K562 (cell line): Measurements from ENCODE around the gene ALCAM. TPM values are rescaled to one million over a fixed set of nuclear protein-coding genes. Genes with fewer than 3 reads are reported as not detected.

Experiments used
- ATAC-seq: fragments of 200-7000 bp; cut with Tn5 transposase; 3 replicates; pipeline ENCODE4 v1.9.1; 2020; ENCODE audit warnings: moderate library complexity
- BruUV-seq: library from RNA; stranded (reverse); fragments of 400-500 nt; replicated peaks from 2 replicates; lab custom pipeline; 2021; lab: Mats Ljungman, UMichigan
- CTCF ChIA-PET: fragments of 300-600 bp; formaldehyde crosslinking; extraction: SDS; loops from one replicate; lab custom pipeline; 2021; ENCODE audit warnings: low intra/inter-chr PET ratio; lab: Yijun Ruan, JAX
- POLR2A ChIA-PET: fragments of 300-600, 350-650 bp; sonication (Branson Sonifier 250); formaldehyde crosslinking; extraction: SDS; loops from one replicate; lab custom pipeline; 2021; ENCODE audit warnings: antibody characterized with exemption, inconsistent platforms; lab: Yijun Ruan, JAX
- DNase-seq, 4 experiments: peaks; one replicate each; pipeline versions ENCODE4 v3.0.0 to v3.0.0-alpha.2; 2011 to 2018; ENCODE audit warnings: low spot score in 3 of 4, mixed read lengths in 3 of 4; ENCODE audit errors: extremely low read depth in 1 of 4
- FAIRE-seq: peaks from 2 replicates; lab custom pipeline; 2011; peaks lifted over from hg19 to GRCh38; lab: Jason Lieb, UNC
- H2AFZ ChIP-seq: 2 replicates; pipeline ENCODE4 v1.6.0; 2011; ENCODE audit warnings: low read depth, low read length, control low read depth, inconsistent platforms
- H3K27ac ChIP-seq: fragments of 200-600 bp; 3 replicates; pipeline ENCODE4 v1.8.0; 2011; ENCODE audit warnings: low read depth, mild to moderate bottlenecking, control low read depth, inconsistent platforms, low read length, moderate library complexity, mixed read lengths; ENCODE audit errors: extremely low read depth
- H3K27me3 ChIP-seq, 2 experiments: fragments of 300-600 bp in 1 of 2; 2 replicates in 1 of 2; 3 replicates in 1 of 2; pipeline versions ENCODE4 v1.6.0 to v1.8.0; 2011; ENCODE audit warnings: inconsistent platforms in 2 of 2, low read length in 2 of 2, mild to moderate bottlenecking in 1 of 2, mixed read lengths in 1 of 2, moderate library complexity in 1 of 2; ENCODE audit not compliant: control insufficient read depth in 2 of 2, insufficient read depth in 2 of 2
- H3K36me3 ChIP-seq: fragments of 300-600 bp; 3 replicates; pipeline ENCODE4 v1.8.0; 2011; ENCODE audit warnings: mild to moderate bottlenecking, low read length, inconsistent platforms; ENCODE audit not compliant: control insufficient read depth, insufficient read depth
- H3K4me1 ChIP-seq, 2 experiments: fragments of 200-600 bp in 1 of 2; replicated peaks in 1 of 2; 2 replicates in 1 of 2; 3 replicates in 1 of 2; pipeline versions ENCODE4 v1.5.1 to v1.8.0; 2011; ENCODE audit warnings: inconsistent platforms in 2 of 2, low read length in 2 of 2, mild to moderate bottlenecking in 1 of 2, mixed read lengths in 1 of 2, moderate library complexity in 1 of 2; ENCODE audit not compliant: control insufficient read depth in 2 of 2, insufficient read depth in 2 of 2
- H3K4me2 ChIP-seq: 2 replicates; pipeline ENCODE4 v1.6.1; 2011; ENCODE audit warnings: low read length, control low read depth, inconsistent platforms, mixed read lengths; ENCODE audit not compliant: insufficient read depth
- H3K4me3 ChIP-seq: fragments of 200-600 bp; sonication (generic), shearing (Covaris generic); 2 replicates; pipeline ENCODE4 v1.5.1; 2016; ENCODE audit warnings: control low read depth, inconsistent platforms
- H3K79me2 ChIP-seq: fragments of 200-600 bp; 3 replicates; pipeline ENCODE4 v1.8.0; 2011; ENCODE audit warnings: low read length, inconsistent platforms; ENCODE audit not compliant: control insufficient read depth, insufficient read depth
- H3K9ac ChIP-seq, 2 experiments: 2 replicates each; pipeline versions ENCODE4 v1.6.0 to v1.6.1; 2011; ENCODE audit warnings: low read depth in 2 of 2, low read length in 2 of 2, control low read depth in 1 of 2, inconsistent platforms in 1 of 2, mild to moderate bottlenecking in 1 of 2, mixed read lengths in 1 of 2; ENCODE audit not compliant: insufficient read depth in 1 of 2
- H3K9me1 ChIP-seq: one replicate; pipeline ENCODE4 v1.6.0; 2011; ENCODE audit warnings: inconsistent platforms, mild to moderate bottlenecking, low read length, moderate library complexity; ENCODE audit not compliant: control insufficient read depth, insufficient read depth
- H3K9me3 ChIP-seq: replicated peaks from 2 replicates; pipeline ENCODE4 v1.5.1; 2011; ENCODE audit warnings: low read depth, low read length, inconsistent platforms; ENCODE audit not compliant: control insufficient read depth, insufficient read depth
- H4K20me1 ChIP-seq: replicated peaks from 2 replicates; pipeline ENCODE4 v1.6.1; 2011; ENCODE audit warnings: low read length, inconsistent platforms, mixed read lengths; ENCODE audit not compliant: control insufficient read depth, insufficient read depth
- ATF1 ChIP-seq, 2 experiments: fragments of 450-650 bp in 1 of 2; IDR thresholded peaks; 2 replicates each; pipeline ENCODE4 v1.6.1; 2016; ENCODE audit warnings: missing compliant biosample characterization in 1 of 2, missing genetic modification characterization in 1 of 2
- BMI1 ChIP-seq: fragments of 150-350 bp; IDR thresholded peaks from 2 replicates; pipeline ENCODE4 v1.6.1; 2014; ENCODE audit warnings: low read length
- FOXK1 ChIP-seq: sonication (generic); formaldehyde crosslinking; IDR thresholded peaks from 2 replicates; pipeline ENCODE4 v1.8.0; 2022; ENCODE audit warnings: missing genetic modification reagents, mild to moderate bottlenecking, borderline replicate concordance
- NR2F6 ChIP-seq: fragments of 450-650 bp; formaldehyde crosslinking; IDR thresholded peaks from 2 replicates; pipeline ENCODE4 v1.4.0; 2020; ENCODE audit warnings: mild to moderate bottlenecking
- RBFOX2 ChIP-seq: fragments of 200-400 bp; formaldehyde crosslinking; IDR thresholded peaks from 2 replicates; pipeline ENCODE4 v1.6.1; 2017; ENCODE audit warnings: low read depth, mild to moderate bottlenecking, low read length, moderate library complexity
- ZMIZ1 ChIP-seq, 2 experiments: fragments of 150-350 bp in 1 of 2; IDR thresholded peaks; 2 replicates each; pipeline ENCODE4 v1.6.1; 2012 to 2016; ENCODE audit warnings: low read depth in 2 of 2, low read length in 2 of 2, mild to moderate bottlenecking in 1 of 2, moderate library complexity in 1 of 2
- ZNF408 ChIP-seq: fragments of 250-450 bp; sonication (Bioruptor Pico); IDR thresholded peaks from 2 replicates; pipeline ENCODE4 v1.4.0; 2020; ENCODE audit warnings: low read depth, mild to moderate bottlenecking, moderate library complexity
- ZNF57 ChIP-seq: fragments of 450-650 bp; formaldehyde crosslinking; IDR thresholded peaks from 2 replicates; pipeline ENCODE4 v1.4.0; 2020; ENCODE audit warnings: mild to moderate bottlenecking, moderate library complexity
- ZSCAN32 ChIP-seq: fragments of 450-650 bp; formaldehyde crosslinking; IDR thresholded peaks from 2 replicates; pipeline ENCODE4 v1.4.0; 2020; ENCODE audit warnings: mild to moderate bottlenecking, moderate library complexity
- WGBS: fragments of 100-300 bp; shearing (Covaris generic); methylation state at CpG from one replicate; pipeline ENCODE4 v1.1.6; 2016; ENCODE audit warnings: low coverage, mixed read lengths; ENCODE audit not compliant: insufficient coverage; ENCODE audit errors: missing lambda C conversion rate; 5-methylcytosine and 5-hydroxymethylcytosine counted together
- in situ Hi-C: fragments of 300-500 bp; cut with MboI; formaldehyde crosslinking; loops from 4 replicates; pipeline ENCODE4 v1.15.0; 2018; ENCODE audit warnings: inconsistent platforms, mixed read lengths
- intact Hi-C: fragments of 100-400 bp; cut with micrococcal nuclease; formaldehyde crosslinking; loops from 2 replicates; pipeline ENCODE4 v1.14.2; 2022
- polyA plus RNA-seq, 8 experiments: library from polyadenylated mRNA; depleted of rRNA in 4 of 8; stranded (reverse) in 5 of 8; unstranded in 3 of 8; fragments of >200 nt; fragmentation: Nextera tagmentation in 2 of 8; fragmentation: Illumina TruSeq in 1 of 8; extraction: Ambion mirVana in 2 of 8; extraction: Trizol in 1 of 8; gene quantifications; 2 replicates each; pipeline versions ENCODE4 v1.2.1 to v1.2.3, GENCODE V29; 2011 to 2014; ENCODE audit warnings: inconsistent platforms in 1 of 8, missing spikeins in 1 of 8
- total RNA-seq, 7 experiments: library from RNA; depleted of rRNA in 6 of 7; stranded (reverse); fragments of >200 nt in 6 of 7; fragmentation: Illumina TruSeq in 2 of 7; extraction: Trizol in 2 of 7; gene quantifications; 2 replicates each; pipeline versions ENCODE4 v1.2.1 to v1.2.3, GENCODE V29; 2011 to 2021; ENCODE audit warnings: low replicate concordance in 1 of 7
- TF ChIP-seq, protein P1 (sequence below): sonication (generic); formaldehyde crosslinking; IDR thresholded peaks from 2 replicates; pipeline ENCODE4 v1.8.1; 2023; ENCODE audit warnings: mild to moderate bottlenecking, missing genetic modification reagents, moderate library complexity

Gene ALCAM
- total and polyA plus RNA-seq, 9 of the 15 experiments (the other 6 are each of a cell fraction or from before 2014, with no cell fraction given), result 0.03 to 0.98 (median 0.14) TPM; not detected in 1

- Histone ChIP-seq H3K36me3 (no peaks in the 10 kb centered on the region), H3K9ac (no peak overlapping the region), H3K9me3 (no peaks in the 10 kb centered on the region), H3K9me1 (no peaks in the 10 kb centered on the region), H4K20me1 (no peaks in the 10 kb centered on the region), H3K27me3 (no peaks in the 10 kb centered on the region), H3K4me3 (no peak overlapping the region), H3K4me2 (no peak overlapping the region), H3K27ac (no peak overlapping the region), H3K79me2 (no peaks in the 10 kb centered on the region), H3K4me1 (peaks cover 0 to 4% of the 10 kb centered on the region in 2 experiments; a peak in 2 of 5 replicates), H2AFZ (no peak overlapping the region)
- DNase-seq (no peak), ATAC-seq (no peak), FAIRE-seq (no peak)
- no peak for TF ChIP-seq NR2F6
- no peak for TF ChIP-seq ZMIZ1 (IDR thresholded peaks at IDR 0.05; ENCODE audit: low read depth in 2 of 2, low read length in 2 of 2)
- TF ChIP-seq ZSCAN32 (CRISPR knock-in tag), result no peak
- TF ChIP-seq FOXK1 (CRISPR knock-in tag), result no peak
- no peak for TF ChIP-seq ZNF57 (CRISPR knock-in tag)
- TF ChIP-seq ATF1 (CRISPR knock-in tag; IDR thresholded peaks at IDR 0.05), result no peak
- no peak for TF ChIP-seq ATF1 (tag; IDR thresholded peaks at IDR 0.05)
- no peak for TF ChIP-seq ZNF408 (CRISPR knock-in tag)
- TF ChIP-seq BMI1, result no peak
- no peak for TF ChIP-seq RBFOX2
- TF ChIP-seq, protein P1, sequence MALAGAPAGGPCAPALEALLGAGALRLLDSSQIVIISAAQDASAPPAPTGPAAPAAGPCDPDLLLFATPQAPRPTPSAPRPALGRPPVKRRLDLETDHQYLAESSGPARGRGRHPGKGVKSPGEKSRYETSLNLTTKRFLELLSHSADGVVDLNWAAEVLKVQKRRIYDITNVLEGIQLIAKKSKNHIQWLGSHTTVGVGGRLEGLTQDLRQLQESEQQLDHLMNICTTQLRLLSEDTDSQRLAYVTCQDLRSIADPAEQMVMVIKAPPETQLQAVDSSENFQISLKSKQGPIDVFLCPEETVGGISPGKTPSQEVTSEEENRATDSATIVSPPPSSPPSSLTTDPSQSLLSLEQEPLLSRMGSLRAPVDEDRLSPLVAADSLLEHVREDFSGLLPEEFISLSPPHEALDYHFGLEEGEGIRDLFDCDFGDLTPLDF (CRISPR knock-in tag), result no peak
- in situ Hi-C loops (no loop called here), intact Hi-C loops (no loop called here)
- no TSS peak for BruUV-seq
- 49% methylated on average over 2 of the region's 2 CpGs for WGBS
- POLR2A ChIA-PET, result interaction anchor here (1.0 kb wide), 1 partner anchor 14 kb away, joined by 3 read pairs; no protein-coding TSS in a partner anchor
- CTCF ChIA-PET, result no interaction called here
These were observed 252.9 kb downstream of the ALCAM start for GRCh38 chr3:105619651-105620050.
